IPS-11a (cell line): Measurements from ENCODE around the gene NAPB.

Source experiments
- H3K4me3 ChIP-seq: one replicate; pipeline ENCODE4 v1.5.1; 2013; ENCODE audit warnings: low read depth, low read length, control low read depth

NAPB gene

GRCh38 chr20:23407781-23408464 lies 13.4 kb downstream of the NAPB start:
- H3K4me3 ChIP-seq, result no peak overlapping the region

GRCh38 chr20:23406880-23407279 lies 14.4 kb downstream of the NAPB start:
- H3K4me3 ChIP-seq, result no peak overlapping the region

GRCh38 chr20:23404196-23404595 lies 17.1 kb downstream of the NAPB start:
- H3K4me3 ChIP-seq, result no peak overlapping the region

GRCh38 chr20:23403751-23404150 lies 17.5 kb downstream of the NAPB start:
- no peak overlapping the region for H3K4me3 ChIP-seq

GRCh38 chr20:23401051-23401450 lies 20.2 kb downstream of the NAPB start:
- no peak overlapping the region for H3K4me3 ChIP-seq

GRCh38 chr20:23399568-23400241 lies 21.6 kb downstream of the NAPB start:
- H3K4me3 ChIP-seq, result no peak overlapping the region

- H3K4me3 ChIP-seq, result no peak overlapping the region
Measured at GRCh38 chr20:23397961-23398360, 23.3 kb downstream of the NAPB start.

- H3K4me3 ChIP-seq, result no peak overlapping the region
Measured at GRCh38 chr20:23396950-23397627, 24.2 kb downstream of the NAPB start.

GRCh38 chr20:23393996-23394775 lies 27.1 kb downstream of the NAPB start:
- H3K4me3 ChIP-seq, result no peak overlapping the region

GRCh38 chr20:23391707-23392310 lies 29.5 kb downstream of the NAPB start:
- no peak overlapping the region for H3K4me3 ChIP-seq

GRCh38 chr20:23390091-23390774 lies 31.1 kb downstream of the NAPB start:
- H3K4me3 ChIP-seq, result no peak overlapping the region

GRCh38 chr20:23387118-23387443 lies 34.2 kb downstream of the NAPB start:
- H3K4me3 ChIP-seq, result no peak overlapping the region

GRCh38 chr20:23386304-23387117 lies 34.8 kb downstream of the NAPB start:
- no peak overlapping the region for H3K4me3 ChIP-seq

- no peak overlapping the region for H3K4me3 ChIP-seq
Measured at GRCh38 chr20:23381876-23382275, 39.4 kb downstream of the NAPB start.

- no peak overlapping the region for H3K4me3 ChIP-seq
Measured at GRCh38 chr20:23379772-23380171, 41.5 kb downstream of the NAPB start.

GRCh38 chr20:23375827-23376226 lies 45.5 kb downstream of the NAPB start:
- no peak overlapping the region for H3K4me3 ChIP-seq

GRCh38 chr20:23374441-23374840 lies 46.8 kb downstream of the NAPB start:
- no peak overlapping the region for H3K4me3 ChIP-seq

GRCh38 chr20:23371496-23371895 lies 49.8 kb downstream of the NAPB start:
- H3K4me3 ChIP-seq, result no peak overlapping the region

GRCh38 chr20:23370873-23371272 lies 50.4 kb downstream of the NAPB start:
- no peak overlapping the region for H3K4me3 ChIP-seq

- H3K4me3 ChIP-seq, result no peak overlapping the region
Measured at GRCh38 chr20:23370274-23370673, 51.0 kb downstream of the NAPB start.
